Stimulated activated CD8-positive, alpha-beta memory T cell treated with anti-CD3 and anti-CD28 coated beads, Interleukin-4, amount 100 ng/mL, for 4 hours (primary cell): Measurements from ENCODE around the gene EXO5.
"Not testable (repeated sequence)": the region's sequence is repeated elsewhere in the genome, so short reads cannot be mapped to it uniquely, and the experiment has no call there.

Experiments used
- DNase-seq, 2 donors: peaks; one replicate each; pipeline ENCODE4 v3.0.0-alpha.2; 2020; ENCODE audit warnings: low read depth in 2 of 2, low spot score in 1 of 2

EXO5 gene

DNA sequence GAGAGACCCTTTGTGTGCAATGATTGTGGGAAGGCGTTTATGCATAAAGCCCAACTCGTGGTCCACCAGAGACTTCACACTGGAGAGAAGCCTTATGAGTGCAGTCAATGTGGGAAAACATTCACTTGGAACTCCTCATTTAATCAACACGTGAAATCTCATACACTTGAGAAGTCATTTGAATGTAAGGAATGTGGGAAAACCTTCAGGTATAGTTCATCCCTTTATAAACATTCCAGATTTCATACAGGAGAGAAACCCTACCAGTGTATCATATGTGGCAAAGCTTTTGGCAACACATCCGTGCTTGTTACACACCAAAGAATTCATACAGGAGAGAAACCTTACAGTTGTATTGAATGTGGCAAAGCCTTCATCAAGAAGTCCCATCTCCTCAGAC, 38.4 kb downstream of the EXO5 start:
- no peak for DNase-seq

DNA sequence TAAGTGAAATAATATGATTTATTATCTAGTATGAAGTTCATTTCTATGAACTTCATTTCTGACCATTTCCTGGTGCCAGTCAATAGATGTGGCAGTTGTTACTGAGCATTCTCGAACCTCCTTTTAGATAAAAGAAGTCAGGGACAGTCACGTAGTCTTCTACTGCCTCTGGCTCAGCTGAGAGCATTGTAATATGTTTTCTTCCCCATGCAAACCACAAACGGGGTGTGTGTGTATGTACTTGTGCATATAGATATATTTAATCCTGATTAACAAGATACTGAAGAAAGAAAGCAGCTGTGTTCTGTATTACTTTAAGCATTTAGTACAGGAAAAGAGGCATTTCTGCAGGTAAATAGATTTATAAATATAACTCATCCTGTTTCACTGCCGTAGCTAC, 44.5 kb downstream of the EXO5 start:
- no peak for DNase-seq

DNA sequence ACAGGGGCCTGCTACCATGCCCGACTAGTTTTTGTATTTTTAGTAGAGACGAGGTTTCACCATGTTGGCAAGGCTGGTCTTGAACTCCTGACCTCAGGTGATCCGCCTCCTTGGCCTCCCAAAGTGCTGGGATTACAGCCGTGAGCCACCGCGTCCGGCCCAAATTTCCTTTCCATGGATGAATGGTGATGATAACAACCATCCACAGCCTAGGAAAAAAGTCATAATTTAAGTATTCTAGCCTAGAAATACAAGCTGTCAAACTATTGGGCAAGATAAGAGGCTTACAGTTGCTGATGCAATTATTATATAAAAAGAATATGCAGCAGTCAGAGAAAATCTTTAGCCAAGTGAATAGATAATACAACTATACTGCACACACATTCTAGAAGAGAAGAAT, 46.2 kb downstream of the EXO5 start:
- DNase-seq = not testable (repeated sequence)

DNA sequence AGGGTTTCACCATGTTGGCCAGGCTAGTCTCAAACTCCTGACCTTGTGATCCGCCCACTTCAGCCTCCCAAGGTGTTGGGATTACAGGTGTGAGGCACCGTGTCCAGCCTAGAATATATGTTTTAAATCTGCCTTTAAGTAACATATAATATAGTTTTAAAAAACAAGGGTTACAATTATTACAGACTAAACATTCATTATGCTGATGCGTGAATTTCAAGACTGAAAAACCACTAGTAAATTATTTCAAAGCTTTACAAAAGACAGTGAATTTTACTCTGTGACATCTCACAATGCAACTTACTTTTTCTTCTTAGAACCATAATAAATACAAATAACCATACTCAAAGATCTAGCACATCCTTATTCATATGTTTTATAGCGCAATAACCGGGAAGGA, 47.6 kb downstream of the EXO5 start:
- DNase-seq = no peak

DNA sequence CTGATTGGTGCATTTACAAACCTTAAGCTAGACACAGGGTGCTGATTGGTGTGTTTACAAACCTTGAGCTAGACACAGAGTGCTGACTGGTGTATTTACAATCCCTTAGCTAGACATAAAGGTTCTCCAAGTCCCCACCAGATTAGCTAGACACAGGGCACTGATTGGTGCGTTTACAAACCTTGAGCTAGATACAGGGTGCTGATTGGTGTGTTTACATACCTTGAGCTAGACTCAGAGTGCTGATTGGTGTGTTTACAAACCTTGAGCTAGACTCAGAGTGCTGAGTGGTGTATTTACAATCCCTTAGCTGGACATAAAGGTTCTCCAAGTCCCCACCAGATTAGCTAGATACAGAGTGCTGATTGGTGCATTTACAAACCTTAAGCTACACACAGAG, 49.7 kb downstream of the EXO5 start:
- not testable (repeated sequence) for DNase-seq

DNA sequence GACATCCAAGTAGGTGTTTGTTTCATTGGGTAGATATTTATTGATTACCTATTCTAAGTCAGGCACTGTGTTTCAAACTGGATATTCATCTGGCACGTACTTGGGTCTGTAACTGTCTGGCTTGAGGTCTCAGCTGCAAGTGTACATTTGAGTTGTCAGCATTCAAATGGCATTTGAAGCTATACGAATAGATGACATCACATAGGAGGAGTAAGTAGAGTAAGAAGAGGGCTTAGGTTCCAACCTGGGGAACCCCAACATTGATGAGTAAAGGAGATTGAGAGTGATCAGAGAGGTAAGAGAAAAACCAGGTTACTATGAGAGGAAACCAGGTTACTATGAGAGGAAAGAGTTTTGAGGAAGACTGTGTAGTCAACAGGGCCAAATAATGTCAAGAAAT, 53.6 kb downstream of the EXO5 start:
- no peak for DNase-seq

DNA sequence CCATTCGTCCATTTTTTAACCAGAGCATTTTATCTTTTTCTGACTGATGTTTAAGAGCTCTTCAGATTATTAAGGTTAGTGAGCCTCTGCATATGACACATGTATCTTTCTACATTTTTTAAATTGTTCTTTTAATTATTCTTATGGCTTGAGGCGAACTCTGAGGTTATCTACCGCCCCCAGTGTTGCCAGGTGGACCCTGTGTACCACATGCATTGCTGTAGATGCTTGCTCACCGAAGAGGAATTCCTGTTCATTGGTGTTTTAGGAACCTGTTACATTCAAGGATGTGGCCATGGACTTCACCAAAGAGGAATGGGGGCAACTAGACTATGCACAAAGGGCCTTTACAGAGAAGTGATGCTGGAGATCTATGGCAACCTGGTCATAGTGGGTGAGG, 54.7 kb downstream of the EXO5 start:
- no peak for DNase-seq

DNA sequence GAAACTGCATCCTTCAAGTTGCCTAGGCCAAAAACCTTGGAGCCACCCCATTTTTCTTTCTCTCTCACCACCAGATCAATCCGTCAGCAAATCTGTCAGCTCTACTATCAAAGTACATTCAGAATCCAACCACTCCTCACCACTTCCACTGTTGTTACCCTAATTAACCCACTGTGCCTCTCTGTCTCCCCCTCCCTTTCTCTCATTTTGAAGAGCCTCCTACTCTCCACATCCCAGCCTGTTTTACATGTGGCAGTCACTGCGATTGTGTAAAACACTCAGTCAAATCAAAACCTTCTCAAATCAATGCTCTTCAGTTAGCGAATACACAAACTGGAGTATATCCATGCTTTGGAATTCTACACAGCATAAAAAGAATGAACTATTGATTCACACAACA, 55.9 kb downstream of the EXO5 start:
- no peak for DNase-seq

DNA sequence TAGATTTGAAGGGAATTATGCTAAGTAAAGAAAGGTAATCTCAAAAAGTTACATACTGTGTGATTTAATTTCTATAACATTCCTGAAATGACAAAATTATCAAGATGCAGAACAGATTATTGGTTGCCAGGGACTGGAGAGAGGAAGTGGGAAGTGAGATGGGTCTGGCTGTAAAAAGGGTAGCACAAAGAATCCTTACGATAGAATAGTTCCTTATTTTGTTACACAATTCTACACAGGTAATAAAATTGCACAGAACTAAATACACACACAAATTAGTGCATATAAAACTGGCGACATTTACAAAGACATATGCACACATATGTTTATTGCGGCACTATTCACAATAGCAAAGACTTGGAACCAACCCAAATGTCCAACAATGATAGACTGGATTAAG, 56.3 kb downstream of the EXO5 start:
- no peak for DNase-seq
